HL-60 (cell line): ENCODE results near the gene HOXD3.

ENCODE experiments used
- CTCF ChIP-seq: IDR thresholded peaks from one replicate; pipeline ENCODE4 v1.5.1; 2011; ENCODE audit warnings: low read length, control low read depth, inconsistent platforms; ENCODE audit not compliant: insufficient read depth
- GABPA ChIP-seq: IDR thresholded peaks from 2 replicates; pipeline ENCODE4 v1.6.1; 2012; ENCODE audit warnings: low read depth
- POLR2AphosphoS5 ChIP-seq: IDR thresholded peaks from 2 replicates; pipeline ENCODE4 v1.6.1; 2012; ENCODE audit warnings: low read depth
- SPI1 ChIP-seq: IDR thresholded peaks from 2 replicates; pipeline ENCODE4 v1.6.1; 2012; ENCODE audit warnings: low read depth, mild to moderate bottlenecking, borderline replicate concordance
- TF ChIP-seq, protein P1 (sequence below): IDR thresholded peaks from 2 replicates; pipeline ENCODE4 v1.6.1; 2012; ENCODE audit warnings: low read depth; ENCODE audit not compliant: insufficient replicate concordance

DNA sequence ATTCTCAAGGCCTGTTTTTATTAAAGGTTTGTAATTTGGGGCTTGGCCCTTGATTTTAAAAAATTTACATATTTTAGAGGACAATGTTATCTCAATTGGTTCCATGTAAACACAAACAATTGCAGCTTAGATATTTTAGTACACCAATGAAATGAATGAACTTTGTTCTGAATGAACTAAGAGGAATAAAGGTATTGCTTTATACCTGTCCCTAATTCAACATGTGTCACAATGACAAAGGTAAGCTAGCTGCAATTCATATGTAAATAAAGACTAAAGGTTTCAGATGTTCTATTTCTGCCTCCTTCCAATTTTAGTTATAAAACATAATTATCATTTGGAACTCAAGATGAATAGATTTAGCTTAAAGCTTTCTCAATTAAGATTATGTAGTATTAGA, 42.8 kb downstream of the HOXD3 start:
- no peak for TF ChIP-seq CTCF
- TF ChIP-seq POLR2AphosphoS5 = no peak
- no peak for TF ChIP-seq SPI1
- TF ChIP-seq, protein P1, sequence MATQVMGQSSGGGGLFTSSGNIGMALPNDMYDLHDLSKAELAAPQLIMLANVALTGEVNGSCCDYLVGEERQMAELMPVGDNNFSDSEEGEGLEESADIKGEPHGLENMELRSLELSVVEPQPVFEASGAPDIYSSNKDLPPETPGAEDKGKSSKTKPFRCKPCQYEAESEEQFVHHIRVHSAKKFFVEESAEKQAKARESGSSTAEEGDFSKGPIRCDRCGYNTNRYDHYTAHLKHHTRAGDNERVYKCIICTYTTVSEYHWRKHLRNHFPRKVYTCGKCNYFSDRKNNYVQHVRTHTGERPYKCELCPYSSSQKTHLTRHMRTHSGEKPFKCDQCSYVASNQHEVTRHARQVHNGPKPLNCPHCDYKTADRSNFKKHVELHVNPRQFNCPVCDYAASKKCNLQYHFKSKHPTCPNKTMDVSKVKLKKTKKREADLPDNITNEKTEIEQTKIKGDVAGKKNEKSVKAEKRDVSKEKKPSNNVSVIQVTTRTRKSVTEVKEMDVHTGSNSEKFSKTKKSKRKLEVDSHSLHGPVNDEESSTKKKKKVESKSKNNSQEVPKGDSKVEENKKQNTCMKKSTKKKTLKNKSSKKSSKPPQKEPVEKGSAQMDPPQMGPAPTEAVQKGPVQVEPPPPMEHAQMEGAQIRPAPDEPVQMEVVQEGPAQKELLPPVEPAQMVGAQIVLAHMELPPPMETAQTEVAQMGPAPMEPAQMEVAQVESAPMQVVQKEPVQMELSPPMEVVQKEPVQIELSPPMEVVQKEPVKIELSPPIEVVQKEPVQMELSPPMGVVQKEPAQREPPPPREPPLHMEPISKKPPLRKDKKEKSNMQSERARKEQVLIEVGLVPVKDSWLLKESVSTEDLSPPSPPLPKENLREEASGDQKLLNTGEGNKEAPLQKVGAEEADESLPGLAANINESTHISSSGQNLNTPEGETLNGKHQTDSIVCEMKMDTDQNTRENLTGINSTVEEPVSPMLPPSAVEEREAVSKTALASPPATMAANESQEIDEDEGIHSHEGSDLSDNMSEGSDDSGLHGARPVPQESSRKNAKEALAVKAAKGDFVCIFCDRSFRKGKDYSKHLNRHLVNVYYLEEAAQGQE = no peak
- TF ChIP-seq GABPA = no peak
